DND-41 (cell line): ENCODE measurements around the gene SEC14L5.

Experiments
- ATAC-seq: fragments of 200-7000 bp; cut with Tn5 transposase; 3 replicates; pipeline ENCODE4 v1.9.1; 2021; ENCODE audit warnings: low read depth; ENCODE audit not compliant: insufficient read depth
- DNase-seq: peaks from one replicate; pipeline ENCODE4 v3.0.0-alpha.2; 2020
- H2AFZ ChIP-seq: 2 replicates; pipeline ENCODE4 v1.6.0; 2012; ENCODE audit warnings: low read depth, low read length
- H3K27ac ChIP-seq: 2 replicates; pipeline ENCODE4 v1.5.1; 2012; ENCODE audit warnings: low read length, inconsistent platforms
- H3K27me3 ChIP-seq: fragments of 200-600 bp; sonication (generic); 2 replicates; pipeline ENCODE4 v1.6.0; 2012; ENCODE audit warnings: low read length, mild to moderate bottlenecking, inconsistent platforms; ENCODE audit not compliant: insufficient read depth, poor library complexity
- H3K36me3 ChIP-seq: 2 replicates; pipeline ENCODE4 v1.5.1; 2012; ENCODE audit warnings: low read length, inconsistent platforms; ENCODE audit not compliant: insufficient read depth
- H3K4me1 ChIP-seq: 2 replicates; pipeline ENCODE4 v1.5.1; 2012; ENCODE audit warnings: mild to moderate bottlenecking, low read length; ENCODE audit not compliant: insufficient read depth
- H3K4me2 ChIP-seq: 2 replicates; pipeline ENCODE4 v1.6.0; 2012; ENCODE audit warnings: mild to moderate bottlenecking, moderate library complexity, low read length, inconsistent platforms; ENCODE audit not compliant: insufficient read depth
- H3K4me3 ChIP-seq, 2 experiments: fragments of 200-600 bp in 1 of 2; shearing (Covaris generic) in 1 of 2; 2 replicates each; pipeline ENCODE4 v1.5.1; 2012 to 2016; ENCODE audit warnings: inconsistent platforms in 2 of 2, low read length in 2 of 2, mild to moderate bottlenecking in 2 of 2, low read depth in 1 of 2, moderate library complexity in 1 of 2
- H3K79me2 ChIP-seq: 2 replicates; pipeline ENCODE4 v1.6.0; 2012; ENCODE audit warnings: low read length, inconsistent platforms; ENCODE audit not compliant: insufficient read depth
- H3K9ac ChIP-seq: 2 replicates; pipeline ENCODE4 v1.6.0; 2012; ENCODE audit warnings: low read depth, mild to moderate bottlenecking, inconsistent platforms, low read length, moderate library complexity
- H3K9me3 ChIP-seq: 2 replicates; pipeline ENCODE4 v1.5.1; 2012; ENCODE audit warnings: low read length, moderate library complexity, mild to moderate bottlenecking, inconsistent platforms; ENCODE audit not compliant: insufficient read depth, severe bottlenecking
- H4K20me1 ChIP-seq: 2 replicates; pipeline ENCODE4 v1.6.0; 2012; ENCODE audit warnings: low read length; ENCODE audit not compliant: insufficient read depth
- CTCF ChIP-seq: IDR thresholded peaks from 2 replicates; pipeline ENCODE4 v1.5.1; 2012; ENCODE audit warnings: borderline replicate concordance, low read length, moderate library complexity, mild to moderate bottlenecking; ENCODE audit not compliant: poor library complexity, severe bottlenecking; ENCODE audit errors: extremely low read depth
- EZH2 ChIP-seq: IDR thresholded peaks from 3 replicates; pipeline ENCODE4 v1.6.1; 2012; ENCODE audit warnings: borderline replicate concordance, low read depth, mild to moderate bottlenecking, moderate library complexity, low read length, inconsistent platforms; ENCODE audit not compliant: severe bottlenecking

Gene SEC14L5

GRCh38 chr16:5003828-5004227 lies 45.7 kb downstream of the SEC14L5 start:
- Histone ChIP-seq H3K4me1 (no peaks in the 10 kb centered on the region), H3K79me2 (no peaks in the 10 kb centered on the region), H3K9ac (no peak overlapping the region), H3K4me3 (no peak overlapping the region), H3K27ac (no peak overlapping the region), H3K36me3 (no peaks in the 10 kb centered on the region), H2AFZ (no peak overlapping the region), H3K9me3 (no peaks in the 10 kb centered on the region), H4K20me1 (no peaks in the 10 kb centered on the region), H3K27me3 (no peaks in the 10 kb centered on the region), H3K4me2 (no peak overlapping the region)
- ATAC-seq (no peak), DNase-seq (no peak)
- TF ChIP-seq EZH2 (no peak), CTCF (no peak)

- H3K27ac ChIP-seq, result no peak overlapping the region
- H2AFZ ChIP-seq, result no peak overlapping the region
- DNase-seq (no peak), ATAC-seq (no peak)
- H3K27me3 ChIP-seq, result no peaks in the 10 kb centered on the region
- H3K9me3 ChIP-seq, result no peaks in the 10 kb centered on the region
- H3K4me1 ChIP-seq, result no peaks in the 10 kb centered on the region
- H3K4me3 ChIP-seq, result no peak overlapping the region
- no peak overlapping the region for H3K9ac ChIP-seq
- H4K20me1 ChIP-seq, result no peaks in the 10 kb centered on the region
- H3K79me2 ChIP-seq, result no peaks in the 10 kb centered on the region
- TF ChIP-seq EZH2 (no peak), CTCF (no peak)
- H3K36me3 ChIP-seq, result no peaks in the 10 kb centered on the region
- H3K4me2 ChIP-seq, result no peak overlapping the region
These were observed 46.2 kb downstream of the SEC14L5 start for GRCh38 chr16:5004311-5004710.

- ATAC-seq, result no peak
- DNase-seq, result no peak
- H4K20me1 ChIP-seq, result no peaks in the 10 kb centered on the region
- H3K27ac ChIP-seq, result no peak overlapping the region
- H3K9ac ChIP-seq, result no peak overlapping the region
- H3K4me3 ChIP-seq, result no peak overlapping the region
- H3K36me3 ChIP-seq, result no peaks in the 10 kb centered on the region
- H2AFZ ChIP-seq, result no peak overlapping the region
- H3K79me2 ChIP-seq, result no peaks in the 10 kb centered on the region
- TF ChIP-seq EZH2, result no peak
- no peak for TF ChIP-seq CTCF
- no peaks in the 10 kb centered on the region for H3K27me3 ChIP-seq
- H3K4me2 ChIP-seq, result no peak overlapping the region
- H3K4me1 ChIP-seq, result no peaks in the 10 kb centered on the region
- no peaks in the 10 kb centered on the region for H3K9me3 ChIP-seq
These were observed 47.8 kb downstream of the SEC14L5 start for GRCh38 chr16:5005916-5006315.
